ENCODE measurements around the gene DCN.

GRCh38 chr12:91155990-91156389, 26.6 kb downstream of the DCN start:
- TF ChIP-seq, protein P1, sequence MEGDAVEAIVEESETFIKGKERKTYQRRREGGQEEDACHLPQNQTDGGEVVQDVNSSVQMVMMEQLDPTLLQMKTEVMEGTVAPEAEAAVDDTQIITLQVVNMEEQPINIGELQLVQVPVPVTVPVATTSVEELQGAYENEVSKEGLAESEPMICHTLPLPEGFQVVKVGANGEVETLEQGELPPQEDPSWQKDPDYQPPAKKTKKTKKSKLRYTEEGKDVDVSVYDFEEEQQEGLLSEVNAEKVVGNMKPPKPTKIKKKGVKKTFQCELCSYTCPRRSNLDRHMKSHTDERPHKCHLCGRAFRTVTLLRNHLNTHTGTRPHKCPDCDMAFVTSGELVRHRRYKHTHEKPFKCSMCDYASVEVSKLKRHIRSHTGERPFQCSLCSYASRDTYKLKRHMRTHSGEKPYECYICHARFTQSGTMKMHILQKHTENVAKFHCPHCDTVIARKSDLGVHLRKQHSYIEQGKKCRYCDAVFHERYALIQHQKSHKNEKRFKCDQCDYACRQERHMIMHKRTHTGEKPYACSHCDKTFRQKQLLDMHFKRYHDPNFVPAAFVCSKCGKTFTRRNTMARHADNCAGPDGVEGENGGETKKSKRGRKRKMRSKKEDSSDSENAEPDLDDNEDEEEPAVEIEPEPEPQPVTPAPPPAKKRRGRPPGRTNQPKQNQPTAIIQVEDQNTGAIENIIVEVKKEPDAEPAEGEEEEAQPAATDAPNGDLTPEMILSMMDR (conservative IDR thresholded peaks at IDR 0.05) = no peak
- TF ChIP-seq ZFX (IDR thresholded peaks at IDR 0.05) = no peak
